NCI-H1436 treated with DMSO at 0.1 percent for 48 hours (cell line): ENCODE results near the gene PF4V1.
A peak's percentile ranks its signal among the peaks of the same experiment; 100 is the strongest.

Experiments used
- DNase-seq: peaks from one replicate; lab custom pipeline; 2025; lab: John Stamatoyannopoulos, UW

Gene PF4V1

DNA sequence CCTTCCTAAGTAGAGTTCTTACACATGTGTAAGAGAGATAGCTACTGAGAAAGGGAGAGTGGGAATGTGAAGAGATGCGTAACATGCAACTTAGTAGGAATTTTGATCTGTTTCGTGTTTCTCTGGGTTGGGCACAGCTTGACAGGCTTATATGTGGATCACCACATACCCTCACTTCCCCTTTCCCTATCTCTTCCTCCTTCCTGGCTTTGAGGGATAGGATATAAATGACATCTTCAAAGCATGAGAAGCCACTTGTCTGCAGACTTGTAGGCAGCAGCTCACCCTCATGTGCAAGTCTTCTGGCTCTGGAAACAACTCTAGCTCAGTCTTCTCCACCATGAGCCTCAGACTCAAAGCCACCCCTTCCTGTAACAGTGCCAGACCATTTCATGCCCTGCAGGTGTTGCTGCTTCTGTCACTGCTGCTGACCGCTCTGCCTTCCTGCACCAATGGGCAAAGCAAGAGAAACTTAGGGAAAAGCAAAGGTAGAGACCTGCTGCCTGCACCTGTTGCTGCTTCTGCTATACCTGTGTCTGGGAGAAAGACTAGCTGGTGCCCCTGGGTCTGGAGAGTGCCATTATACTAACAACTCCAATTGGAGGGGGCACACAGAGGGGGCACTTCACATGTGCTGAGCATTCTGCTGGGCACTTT lies 5.4 kb upstream of the PF4V1 start:
- no peak for DNase-seq

GRCh38 chr4:73848183-73848777 lies 4.8 kb upstream of the PF4V1 start:
- DNase-seq = no peak

DNA sequence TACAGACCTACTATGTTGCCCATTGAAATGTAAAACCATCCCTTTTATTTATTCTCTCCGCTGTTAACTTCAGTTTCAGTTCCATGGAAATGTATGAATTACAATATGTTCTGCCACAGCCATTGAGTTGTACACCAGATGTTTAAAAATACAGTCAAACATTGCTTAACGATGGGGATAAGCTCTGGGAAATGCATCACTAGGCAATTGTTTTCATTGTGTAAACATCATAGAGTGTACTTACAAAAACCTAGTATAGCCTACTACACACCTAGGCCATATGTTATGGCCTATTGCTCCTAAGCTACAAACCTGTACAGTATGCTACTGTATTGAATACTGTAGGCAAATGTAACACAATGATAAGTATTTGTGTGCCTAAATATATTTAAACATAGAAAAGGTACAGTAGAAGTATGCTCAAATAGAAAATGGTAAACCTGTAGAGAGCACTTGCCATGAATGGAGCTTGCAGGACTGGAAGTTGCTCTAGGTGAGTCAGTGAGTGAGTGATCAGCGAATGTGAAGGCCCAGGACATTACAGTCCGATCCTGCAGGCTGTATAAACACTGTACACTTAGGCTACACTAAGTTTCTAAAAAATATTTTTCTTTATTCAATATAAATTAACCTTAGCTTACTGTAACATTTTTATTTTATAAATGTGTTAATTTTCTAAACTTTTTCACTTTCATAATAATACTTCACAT lies 2.7 kb upstream of the PF4V1 start:
- no peak for DNase-seq

GRCh38 chr4:73851293-73851692 lies 1.8 kb upstream of the PF4V1 start:
- DNase-seq = no peak

- DNase-seq = no peak
Observed at GRCh38 chr4:73852771-73853170, 325 bp upstream of the PF4V1 start.

- no peak for DNase-seq
Observed at GRCh38 chr4:73853718-73854473, 800 bp downstream of the PF4V1 start.

- no peak for DNase-seq
Observed at GRCh38 chr4:73855406-73855805, 2.3 kb downstream of the PF4V1 start.

- no peak for DNase-seq
Observed at GRCh38 chr4:73856518-73856917, 3.4 kb downstream of the PF4V1 start.

GRCh38 chr4:73859614-73860088 lies 6.6 kb downstream of the PF4V1 start:
- no peak for DNase-seq

DNA sequence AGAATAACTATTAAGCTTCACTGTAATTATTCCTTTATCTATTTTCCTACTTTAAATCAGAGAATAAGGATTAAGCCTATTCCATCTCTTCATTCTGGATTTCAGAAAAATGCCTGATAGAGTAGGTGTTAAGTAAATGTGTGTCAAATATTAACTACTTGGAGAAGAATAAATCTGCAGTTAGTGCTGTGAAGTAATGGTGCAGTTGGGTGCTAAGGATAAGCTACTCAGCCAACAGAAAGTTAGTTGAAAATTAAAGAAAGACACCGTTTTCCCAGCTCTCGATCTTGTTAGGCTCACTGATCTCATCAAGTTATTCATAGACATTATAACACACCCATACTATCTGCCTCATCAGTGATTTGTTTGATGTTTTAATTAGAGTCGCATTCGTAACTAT lies 7.1 kb downstream of the PF4V1 start:
- DNase-seq = no peak

GRCh38 chr4:73860917-73861316 lies 7.8 kb downstream of the PF4V1 start:
- no peak for DNase-seq

- no peak for DNase-seq
Observed at GRCh38 chr4:73862322-73862721, 9.2 kb downstream of the PF4V1 start.

DNA sequence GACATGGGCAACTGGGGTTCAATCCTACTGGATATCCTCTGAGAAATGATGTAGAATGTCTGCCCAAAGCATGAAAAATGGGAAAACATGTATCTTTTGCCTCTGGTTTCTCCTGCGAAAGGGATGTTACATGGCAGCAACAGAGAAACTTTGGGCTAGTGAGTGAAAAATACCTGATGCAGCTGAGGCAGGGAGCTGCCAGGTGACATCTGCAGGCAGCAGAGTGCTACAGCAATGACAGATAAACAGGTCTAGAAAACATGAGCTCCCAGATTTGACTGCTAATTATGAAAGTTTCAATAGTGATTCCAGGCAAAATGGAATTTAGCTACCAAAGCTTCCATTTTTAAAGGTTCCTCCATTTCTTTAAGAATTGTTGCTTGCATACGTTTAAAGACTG lies 11.3 kb downstream of the PF4V1 start:
- DNase-seq = peak; percentile 8

DNA sequence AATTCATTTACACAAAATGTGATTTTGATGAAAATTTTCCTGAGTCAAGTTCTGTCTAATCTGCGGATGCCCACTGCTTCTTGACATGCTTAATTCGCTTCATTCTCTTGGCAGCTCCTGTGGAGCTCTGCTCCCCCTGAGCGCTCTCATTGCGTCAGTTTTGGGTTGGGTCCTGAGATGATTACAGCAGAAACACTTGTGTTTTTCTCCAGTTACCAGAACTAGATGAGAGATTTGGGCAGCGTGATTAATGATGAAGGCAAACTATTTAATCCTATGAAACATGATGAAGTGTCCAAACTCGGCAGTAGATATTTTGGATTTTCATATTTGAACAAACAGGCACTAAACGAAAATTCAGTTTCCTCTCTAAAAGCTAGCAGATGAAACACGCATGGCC lies 11.9 kb downstream of the PF4V1 start:
- DNase-seq = no peak

DNA sequence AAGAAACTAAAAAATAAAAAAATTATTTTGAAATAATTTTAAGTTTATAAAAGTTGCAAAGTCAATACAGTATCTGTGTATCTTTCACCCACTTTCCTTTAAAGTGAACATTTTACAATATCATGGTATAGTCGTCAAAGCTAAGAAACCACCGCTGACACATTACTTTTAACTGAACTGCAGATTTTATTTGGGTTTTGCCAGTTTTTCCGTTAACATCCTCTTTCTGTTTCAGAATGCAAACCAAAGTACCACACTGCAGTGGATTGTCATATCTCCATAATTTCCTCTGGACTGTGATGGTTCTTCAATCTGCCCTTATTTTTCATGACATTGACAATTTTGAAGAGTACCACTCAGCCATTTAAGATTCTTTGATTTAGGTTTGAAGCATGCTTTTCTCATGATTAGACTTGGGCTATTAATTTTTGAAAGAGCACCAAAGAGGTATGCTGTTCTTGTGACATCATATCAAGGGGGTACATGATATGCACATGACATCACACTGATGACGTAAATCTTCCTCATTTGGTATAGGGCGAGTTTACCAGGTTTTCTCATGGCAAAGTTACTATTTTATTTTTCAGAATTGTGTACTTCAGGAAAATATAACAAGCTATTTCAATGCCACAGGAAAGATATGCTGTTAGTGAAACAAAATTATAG lies 12.5 kb downstream of the PF4V1 start:
- DNase-seq = no peak

GRCh38 chr4:73866246-73866645 lies 13.2 kb downstream of the PF4V1 start:
- DNase-seq = no peak

DNA sequence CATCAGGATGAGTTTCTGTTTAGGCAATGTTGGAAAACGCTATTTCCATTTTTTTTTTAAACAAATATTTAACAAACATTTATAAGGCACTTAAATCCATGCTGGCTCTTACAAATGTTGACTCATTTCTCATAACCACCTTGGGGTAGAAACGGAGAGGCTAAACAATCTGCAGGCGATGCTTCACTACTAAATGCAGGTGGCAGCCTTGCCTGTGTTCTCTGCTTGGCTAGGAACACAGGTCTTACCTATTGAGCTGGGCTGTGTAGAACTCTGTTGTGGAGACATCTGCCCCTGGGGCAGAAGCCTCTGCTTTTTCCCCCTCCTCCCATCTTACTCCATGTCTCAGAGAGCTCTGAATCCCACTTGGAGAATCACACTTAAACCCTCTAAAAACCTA lies 14.7 kb downstream of the PF4V1 start:
- DNase-seq = no peak

DNA sequence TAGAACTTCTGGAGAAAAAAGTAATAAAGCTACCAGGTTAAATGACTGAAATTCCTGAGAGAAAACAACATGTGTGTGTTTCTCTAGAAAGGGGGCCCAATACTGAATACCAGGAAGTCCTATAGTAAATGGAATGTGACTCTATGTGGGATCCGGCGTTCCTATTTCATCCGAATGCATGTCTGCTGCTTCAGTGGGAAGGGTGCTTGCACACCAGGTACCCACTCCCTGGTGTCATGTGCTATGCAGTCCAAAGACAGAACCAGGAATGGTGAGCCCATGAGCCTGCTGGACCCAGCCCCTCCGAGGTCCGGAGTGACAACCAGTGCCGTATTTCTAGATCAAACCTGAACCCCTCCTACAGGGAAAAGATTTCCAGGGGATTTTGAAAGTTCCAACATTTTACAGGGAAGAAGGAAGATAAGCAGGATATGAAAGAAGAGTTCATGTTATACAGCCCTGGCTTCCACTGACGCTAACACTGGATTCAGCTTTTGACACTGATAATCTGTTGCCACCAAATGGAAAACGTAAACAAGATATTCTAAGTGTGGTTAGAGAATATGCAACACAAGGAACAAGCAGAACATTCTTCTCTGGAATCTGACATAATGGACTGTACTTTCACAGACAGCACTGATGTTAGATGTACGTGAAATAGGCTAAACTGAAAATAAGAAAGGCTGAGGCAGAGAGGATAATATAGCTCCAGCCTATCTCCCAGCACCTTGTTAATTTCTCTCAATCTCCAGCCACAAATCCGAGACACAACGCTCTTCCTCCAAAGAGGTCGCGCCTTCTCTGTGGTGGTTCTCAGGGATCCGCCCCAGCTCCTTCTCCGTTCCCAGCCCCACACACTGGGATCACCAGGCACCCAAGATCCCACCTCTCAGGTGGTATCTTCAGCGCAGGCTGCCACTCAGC lies 15.4 kb downstream of the PF4V1 start:
- no peak for DNase-seq

DNA sequence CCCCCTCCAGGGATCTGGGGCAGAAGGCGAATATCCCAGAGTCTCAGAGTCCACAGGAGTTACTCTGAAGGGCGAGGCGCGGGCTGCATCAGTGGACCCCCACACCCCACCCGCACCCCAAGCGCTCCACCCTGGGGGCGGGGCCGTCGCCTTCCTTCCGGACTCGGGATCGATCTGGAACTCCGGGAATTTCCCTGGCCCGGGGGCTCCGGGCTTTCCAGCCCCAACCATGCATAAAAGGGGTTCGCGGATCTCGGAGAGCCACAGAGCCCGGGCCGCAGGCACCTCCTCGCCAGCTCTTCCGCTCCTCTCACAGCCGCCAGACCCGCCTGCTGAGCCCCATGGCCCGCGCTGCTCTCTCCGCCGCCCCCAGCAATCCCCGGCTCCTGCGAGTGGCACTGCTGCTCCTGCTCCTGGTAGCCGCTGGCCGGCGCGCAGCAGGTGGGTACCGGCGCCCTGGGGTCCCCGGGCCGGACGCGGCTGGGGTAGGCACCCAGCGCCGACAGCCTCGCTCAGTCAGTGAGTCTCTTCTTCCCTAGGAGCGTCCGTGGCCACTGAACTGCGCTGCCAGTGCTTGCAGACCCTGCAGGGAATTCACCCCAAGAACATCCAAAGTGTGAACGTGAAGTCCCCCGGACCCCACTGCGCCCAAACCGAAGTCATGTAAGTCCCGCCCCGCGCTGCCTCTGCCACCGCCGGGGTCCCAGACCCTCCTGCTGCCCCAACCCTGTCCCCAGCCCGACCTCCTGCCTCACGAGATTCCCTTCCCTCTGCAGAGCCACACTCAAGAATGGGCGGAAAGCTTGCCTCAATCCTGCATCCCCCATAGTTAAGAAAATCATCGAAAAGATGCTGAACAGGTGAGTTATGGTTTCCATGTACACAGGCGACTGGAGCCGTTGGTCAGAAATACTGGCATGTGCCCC lies 16.3 kb downstream of the PF4V1 start, which contains the start of gene CXCL1:
Gene CXCL1, plus strand, starts transcription at position 264 of the 926 bp plus-strand sequence. Its CDS starts 78 bp downstream, at position 342.
- no peak for DNase-seq

DNA sequence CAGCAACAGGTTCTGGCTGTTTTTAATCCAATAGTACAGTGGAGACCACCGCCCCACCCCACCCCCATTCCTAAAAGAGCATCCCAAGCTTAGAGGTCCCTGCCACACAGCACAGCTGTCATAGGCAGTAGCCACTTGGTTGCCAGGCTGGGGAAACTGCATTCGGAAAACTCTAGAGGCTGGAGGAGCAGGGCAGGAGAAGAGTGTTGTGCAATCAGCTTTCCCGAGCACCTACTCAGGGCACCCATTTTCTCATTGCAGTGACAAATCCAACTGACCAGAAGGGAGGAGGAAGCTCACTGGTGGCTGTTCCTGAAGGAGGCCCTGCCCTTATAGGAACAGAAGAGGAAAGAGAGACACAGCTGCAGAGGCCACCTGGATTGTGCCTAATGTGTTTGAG lies 17.2 kb downstream of the PF4V1 start:
- no peak for DNase-seq
